M059J (cell line): Measurements from ENCODE around the gene ZFHX2. TPM values are rescaled to one million over a fixed set of nuclear protein-coding genes. Genes with fewer than 3 reads are reported as not detected.

Experiments
- DNase-seq: peaks from one replicate; pipeline ENCODE4 v3.0.0-alpha.2; 2012; ENCODE audit warnings: low read depth
- total RNA-seq: library from RNA; depleted of rRNA; stranded (reverse); fragments of >200 nt; shearing (Covaris generic); gene quantifications from 2 replicates; pipeline ENCODE4 v1.2.3, GENCODE V29; 2014

The ZFHX2 gene
- total RNA-seq, 1 experiment from 2014 or later, result 0.05 TPM

GRCh38 chr14:23520899-23521533 lies 30.5 kb downstream of the ZFHX2 start:
- no peak for DNase-seq

- DNase-seq, result no peak
Measured at GRCh38 chr14:23518709-23519108, 32.9 kb downstream of the ZFHX2 start.

GRCh38 chr14:23517650-23518326 lies 33.8 kb downstream of the ZFHX2 start:
- DNase-seq, result no peak

GRCh38 chr14:23514644-23514957 lies 37.0 kb downstream of the ZFHX2 start:
- DNase-seq, result no peak

- no peak for DNase-seq
Measured at GRCh38 chr14:23513818-23514643, 37.5 kb downstream of the ZFHX2 start.

GRCh38 chr14:23513005-23513817 lies 38.4 kb downstream of the ZFHX2 start:
- DNase-seq, result no peak

- no peak for DNase-seq
Measured at GRCh38 chr14:23512156-23512555, 39.4 kb downstream of the ZFHX2 start.

- DNase-seq, result no peak
Measured at GRCh38 chr14:23494223-23494622, 57.3 kb downstream of the ZFHX2 start.

- no peak for DNase-seq
Measured at GRCh38 chr14:23492618-23493272, 58.8 kb downstream of the ZFHX2 start.

GRCh38 chr14:23487216-23487615 lies 64.3 kb downstream of the ZFHX2 start:
- DNase-seq, result no peak

GRCh38 chr14:23486036-23486435 lies 65.5 kb downstream of the ZFHX2 start:
- DNase-seq, result no peak

- DNase-seq, result no peak
Measured at GRCh38 chr14:23485326-23485725, 66.2 kb downstream of the ZFHX2 start.

GRCh38 chr14:23483236-23483854 lies 68.2 kb downstream of the ZFHX2 start:
- no peak for DNase-seq

- no peak for DNase-seq
Measured at GRCh38 chr14:23482823-23483148, 68.8 kb downstream of the ZFHX2 start.

GRCh38 chr14:23481979-23482822 lies 69.4 kb downstream of the ZFHX2 start:
- DNase-seq, result no peak

GRCh38 chr14:23481362-23481970 lies 70.1 kb downstream of the ZFHX2 start:
- DNase-seq, result peak; percentile 40

- DNase-seq, result peak; percentile 49
Measured at GRCh38 chr14:23478109-23478759, 73.3 kb downstream of the ZFHX2 start.

- DNase-seq, result no peak
Measured at GRCh38 chr14:23470947-23471346, 80.6 kb downstream of the ZFHX2 start.
